ENCODE data around the gene INSM2. TPM values are rescaled to one million over a fixed set of nuclear protein-coding genes. Genes with fewer than 3 reads are reported as not detected.
A peak's percentile ranks its signal among the peaks of the same experiment; 100 is the strongest.

Gene INSM2
- total and polyA plus RNA-seq, 2 of the 13 experiments (the other 11 are each of a cell fraction or from before 2014, with no cell fraction given) = not detected

- TF ChIP-seq FUBP1 (CRISPR knock-in tag; IDR thresholded peaks at IDR 0.05; ENCODE audit: borderline replicate concordance) = peak; percentile 100
- peak; percentile 98 for TF ChIP-seq ZNF574 (CRISPR knock-in tag; IDR thresholded peaks at IDR 0.05)
- peak; percentile 100 for TF ChIP-seq ZNF414 (CRISPR knock-in tag; IDR thresholded peaks at IDR 0.05)
- TF ChIP-seq GABPB1 (CRISPR knock-in tag; IDR thresholded peaks at IDR 0.05) = peak; percentile 94
- peak; percentile 99 for TF ChIP-seq ESRRA (CRISPR knock-in tag; IDR thresholded peaks at IDR 0.05; ENCODE audit: low read depth)
- peak; percentile 100 for TF ChIP-seq ZNF704 (CRISPR knock-in tag; IDR thresholded peaks at IDR 0.05; ENCODE audit: borderline replicate concordance)
- TF ChIP-seq ZBTB42 (CRISPR knock-in tag; IDR thresholded peaks at IDR 0.05) = peak; percentile 100
- no peak for TF ChIP-seq SOX6 (IDR thresholded peaks at IDR 0.05)
- peak; percentile 96 for TF ChIP-seq SOX6 (CRISPR knock-in tag; IDR thresholded peaks at IDR 0.05)
- peak; percentile 99 for TF ChIP-seq SNAPC4 (CRISPR knock-in tag; IDR thresholded peaks at IDR 0.05)
- TF ChIP-seq ZNF326 (CRISPR knock-in tag; IDR thresholded peaks at IDR 0.05; ENCODE audit: borderline replicate concordance) = peak; percentile 100
- TF ChIP-seq HMG20B (CRISPR knock-in tag; conservative IDR thresholded peaks at IDR 0.05) = peak; percentile 100
- peak; percentile 100 for TF ChIP-seq ZNF296 (CRISPR knock-in tag; conservative IDR thresholded peaks at IDR 0.05)
- TF ChIP-seq JARID2 (CRISPR knock-in tag; IDR thresholded peaks at IDR 0.05; ENCODE audit: insufficient replicate concordance) = peak; percentile 100
- TF ChIP-seq ZBTB7A (CRISPR knock-in tag; IDR thresholded peaks at IDR 0.05) = peak; percentile 100
- TF ChIP-seq ZZZ3 (CRISPR knock-in tag; IDR thresholded peaks at IDR 0.05; ENCODE audit: borderline replicate concordance) = peak; percentile 100
- TF ChIP-seq ZNF446 (CRISPR knock-in tag; IDR thresholded peaks at IDR 0.05) = peak; percentile 100
- peak; percentile 100 for TF ChIP-seq KLF16 (CRISPR knock-in tag; IDR thresholded peaks at IDR 0.05)
Measured at GRCh38 chr14:35534873-35535482, 1.0 kb downstream of the INSM2 start (continued).

Measured in HepG2 (cell line).